ENCODE measurements around the gene PIGX.
A peak's percentile ranks its signal among the peaks of the same experiment; 100 is the strongest.
"Not testable (repeated sequence)": the region's sequence is repeated elsewhere in the genome, so short reads cannot be mapped to it uniquely, and the experiment has no call there.

Gene PIGX

DNA sequence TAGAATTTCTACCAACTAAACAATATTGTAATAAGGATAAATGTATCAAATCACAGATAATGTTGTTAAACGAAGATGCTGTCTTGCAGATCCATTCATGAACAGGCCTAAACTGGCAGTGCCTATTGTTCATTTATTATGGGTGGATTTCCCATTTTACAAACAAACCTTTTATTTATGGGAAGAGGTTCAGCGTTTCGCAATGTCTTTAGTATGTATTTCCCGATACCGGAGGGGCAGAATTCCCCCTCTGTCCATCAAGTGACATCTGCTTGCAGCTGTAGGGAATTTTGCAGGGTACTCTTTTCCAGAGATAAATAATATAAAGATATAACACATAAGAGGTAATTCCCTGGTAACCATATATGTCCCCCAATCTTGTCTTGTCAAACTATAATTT, 5.8 kb upstream of the PIGX start:
- DNase-seq, result no peak

DNA sequence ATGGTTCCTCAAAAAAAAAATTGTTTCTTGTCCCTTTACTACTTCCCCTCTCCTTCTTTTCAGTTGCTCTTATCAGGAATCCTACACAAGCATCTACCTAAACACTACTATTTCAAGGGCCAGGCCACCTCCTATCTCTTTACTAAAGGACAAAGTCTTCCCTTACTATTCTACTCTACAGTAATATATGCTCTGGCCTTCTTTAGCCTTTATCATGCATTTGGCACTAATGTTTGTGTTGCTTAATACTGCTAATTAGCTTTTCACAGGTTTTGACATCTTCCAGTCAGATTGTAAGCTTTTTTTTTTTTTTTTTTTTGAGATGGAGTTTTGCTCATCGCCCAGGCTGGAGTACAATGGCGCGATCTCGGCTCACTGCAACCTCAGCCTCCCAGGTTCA, 5.4 kb upstream of the PIGX start:
- no peak for DNase-seq

DNA sequence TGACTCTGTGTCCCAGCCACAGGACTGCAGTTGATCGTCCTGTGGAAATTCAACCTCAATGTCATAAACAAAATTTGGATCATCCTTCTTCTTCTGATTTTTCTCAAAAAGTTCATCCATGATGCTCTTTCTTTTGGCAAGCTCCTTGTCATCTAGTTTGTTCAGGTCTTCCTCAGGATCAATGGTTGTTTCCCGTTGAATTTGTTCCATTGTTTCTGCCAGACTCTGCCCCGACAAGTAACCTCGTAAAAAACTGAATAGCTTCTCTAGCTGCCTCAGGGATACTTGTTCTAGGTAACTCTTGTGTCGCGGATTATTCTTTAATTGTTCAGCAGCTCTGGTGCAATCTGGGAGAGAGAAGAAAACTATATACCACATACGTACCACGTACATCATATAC, 4.6 kb upstream of the PIGX start:
- no peak for DNase-seq

DNA sequence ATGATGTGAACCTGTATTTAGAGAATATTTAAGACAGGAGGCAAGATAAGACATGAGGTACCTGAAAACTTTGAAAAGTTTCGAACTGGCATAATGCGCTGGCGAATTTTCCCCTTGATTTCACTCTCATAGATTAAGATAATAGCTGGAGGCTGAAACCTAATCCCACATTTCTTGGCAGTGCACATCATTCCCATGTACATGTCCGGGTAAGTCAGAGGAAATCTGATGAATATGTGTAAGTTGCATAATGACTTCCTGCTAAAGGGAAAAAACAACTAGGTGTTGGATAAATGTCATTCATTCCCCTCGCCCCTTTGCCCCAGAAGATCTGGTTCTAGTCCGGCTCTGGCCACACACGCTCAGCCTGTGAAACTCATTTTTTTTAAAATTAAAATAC, 3.7 kb upstream of the PIGX start:
- DNase-seq, result no peak

DNA sequence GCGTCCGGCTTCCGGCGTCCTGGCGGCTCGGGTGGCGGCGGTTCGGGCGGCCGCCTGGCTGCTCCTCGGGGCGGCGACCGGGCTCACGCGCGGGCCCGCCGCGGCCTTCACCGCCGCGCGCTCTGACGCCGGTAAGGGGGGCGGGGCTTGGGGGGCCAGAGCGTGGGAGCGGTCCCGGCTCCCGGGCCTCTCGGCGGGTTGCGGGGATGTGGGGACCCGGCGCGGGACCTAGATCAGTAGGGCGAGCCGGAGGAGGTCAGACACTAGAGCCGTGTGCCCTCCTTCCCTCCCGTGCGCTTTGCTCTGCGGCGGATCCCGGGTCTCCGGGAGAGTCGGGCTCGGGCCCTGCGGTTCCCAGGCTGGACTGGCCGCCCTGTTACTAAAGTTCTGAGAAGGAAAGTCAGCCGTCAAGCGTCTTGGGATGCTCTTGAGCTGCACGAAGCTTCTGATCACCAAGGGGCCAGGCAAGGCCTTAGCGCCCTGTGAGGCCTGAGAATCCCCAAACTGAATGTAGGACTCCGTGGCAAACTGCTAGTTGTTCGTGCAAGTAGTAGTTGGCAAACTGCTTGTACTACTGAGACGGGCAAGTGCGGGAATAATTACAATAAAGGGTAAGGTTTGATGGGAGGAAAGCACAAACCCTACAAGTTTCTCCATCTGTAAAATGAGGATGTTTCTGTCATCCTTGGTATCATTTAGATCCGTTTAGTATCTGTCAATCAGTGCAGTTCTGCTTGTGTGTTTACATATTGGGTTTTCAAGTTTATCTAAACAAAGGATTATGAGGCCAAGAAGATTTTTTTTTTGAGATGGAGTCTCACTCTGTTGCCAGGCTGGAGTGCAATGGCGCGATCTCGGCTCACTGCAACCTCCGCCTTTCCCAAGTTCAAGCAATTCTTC, 587 bp downstream of the PIGX start:
- DNase-seq, result peak; percentile 58

DNA sequence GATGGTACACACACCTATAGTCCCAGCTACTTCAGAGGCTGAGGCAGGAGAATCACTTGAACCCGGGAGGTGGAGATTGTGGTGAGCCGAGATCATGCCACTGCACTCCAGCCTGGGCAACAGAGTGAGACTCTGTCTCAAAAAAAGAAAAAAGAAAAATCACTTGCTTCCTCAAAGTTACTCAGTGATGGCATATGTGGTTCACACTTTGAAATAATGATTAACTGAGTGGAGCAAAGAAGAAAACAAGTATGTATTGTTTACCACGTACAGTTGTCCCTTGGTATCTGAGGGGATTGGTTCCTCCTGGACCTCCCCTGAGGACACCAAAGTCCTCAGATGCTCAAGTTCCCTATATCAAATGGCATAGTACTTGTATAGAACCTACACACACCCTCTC, 5.0 kb downstream of the PIGX start:
- not testable (repeated sequence) for DNase-seq

DNA sequence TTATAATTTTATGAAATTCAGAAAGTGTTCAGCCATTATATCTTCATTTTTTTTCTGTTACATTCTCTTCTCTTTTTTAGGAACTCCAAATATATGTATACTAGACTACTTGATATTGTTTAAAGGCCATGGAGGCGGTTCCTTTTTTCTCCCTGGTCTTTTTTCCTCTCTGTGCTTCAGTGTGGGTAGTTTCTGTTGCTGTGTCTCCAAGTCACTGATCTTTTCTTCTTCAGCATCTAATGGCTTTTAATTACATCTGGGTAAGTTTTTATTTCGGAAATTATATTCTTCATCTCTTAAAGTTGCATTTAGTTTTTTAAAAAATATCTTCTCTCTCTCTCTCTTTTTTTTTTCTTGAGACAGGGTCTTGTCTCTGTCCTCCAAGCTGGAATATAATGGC, 8.9 kb downstream of the PIGX start:
- DNase-seq, result no peak

DNA sequence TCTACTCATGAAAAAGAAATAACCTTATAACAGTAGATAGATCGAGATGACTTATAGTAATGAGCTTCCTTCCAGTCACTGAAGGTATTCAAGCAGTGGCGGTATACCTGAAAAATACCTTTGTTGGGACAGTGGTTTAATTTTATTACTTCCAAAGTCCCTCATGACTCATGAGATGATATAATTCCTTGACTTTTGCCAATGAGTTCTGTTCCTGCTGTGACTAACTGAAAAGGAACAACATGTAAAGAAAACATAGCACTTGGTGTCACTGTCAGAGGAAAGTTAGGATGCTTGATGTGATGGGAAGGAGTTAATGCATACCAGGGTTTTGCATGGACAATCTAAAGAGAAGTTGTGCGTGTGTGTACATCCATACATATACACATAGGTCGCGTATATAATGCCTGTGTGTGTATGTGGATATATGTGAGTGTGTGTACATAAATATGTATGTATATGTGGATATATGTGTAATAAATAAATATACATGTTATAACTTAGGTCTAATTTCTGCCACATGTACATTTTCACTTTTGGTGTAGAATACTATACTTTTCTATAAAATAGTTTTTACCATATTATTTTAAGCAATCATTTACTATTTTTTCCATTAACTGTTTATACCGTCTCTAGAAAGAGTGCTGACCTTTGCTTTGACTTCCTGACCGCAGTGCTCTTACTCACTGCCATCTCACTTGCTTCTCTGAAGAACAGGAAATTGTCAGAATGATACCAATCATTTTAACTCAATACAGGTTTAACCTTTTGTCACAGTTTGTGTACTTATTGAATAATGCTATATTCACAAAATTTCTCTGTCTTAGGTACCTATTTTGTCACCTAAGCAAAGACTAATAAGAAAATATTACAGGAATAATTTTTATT, 14.9 kb downstream of the PIGX start:
- peak; percentile 60 for DNase-seq

DNA sequence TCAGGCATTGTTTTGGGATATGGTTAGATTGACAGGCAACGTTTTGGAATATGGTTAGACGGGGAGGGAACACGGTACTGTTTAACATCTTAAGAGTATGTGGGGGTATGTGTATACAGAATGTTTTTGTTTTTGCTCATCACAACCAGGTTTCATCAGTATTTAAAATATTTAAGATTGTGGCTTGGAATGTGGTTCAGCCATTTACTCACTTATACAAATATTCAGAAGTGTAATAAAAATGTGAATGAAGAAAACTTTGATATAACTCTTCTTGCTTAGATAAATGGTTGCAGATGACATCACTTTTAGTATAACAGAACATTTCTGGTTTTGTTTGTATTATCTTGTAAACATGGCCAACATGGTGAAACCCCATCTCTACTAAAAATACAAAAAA, 23.6 kb downstream of the PIGX start:
- DNase-seq, result peak; percentile 51

DNA sequence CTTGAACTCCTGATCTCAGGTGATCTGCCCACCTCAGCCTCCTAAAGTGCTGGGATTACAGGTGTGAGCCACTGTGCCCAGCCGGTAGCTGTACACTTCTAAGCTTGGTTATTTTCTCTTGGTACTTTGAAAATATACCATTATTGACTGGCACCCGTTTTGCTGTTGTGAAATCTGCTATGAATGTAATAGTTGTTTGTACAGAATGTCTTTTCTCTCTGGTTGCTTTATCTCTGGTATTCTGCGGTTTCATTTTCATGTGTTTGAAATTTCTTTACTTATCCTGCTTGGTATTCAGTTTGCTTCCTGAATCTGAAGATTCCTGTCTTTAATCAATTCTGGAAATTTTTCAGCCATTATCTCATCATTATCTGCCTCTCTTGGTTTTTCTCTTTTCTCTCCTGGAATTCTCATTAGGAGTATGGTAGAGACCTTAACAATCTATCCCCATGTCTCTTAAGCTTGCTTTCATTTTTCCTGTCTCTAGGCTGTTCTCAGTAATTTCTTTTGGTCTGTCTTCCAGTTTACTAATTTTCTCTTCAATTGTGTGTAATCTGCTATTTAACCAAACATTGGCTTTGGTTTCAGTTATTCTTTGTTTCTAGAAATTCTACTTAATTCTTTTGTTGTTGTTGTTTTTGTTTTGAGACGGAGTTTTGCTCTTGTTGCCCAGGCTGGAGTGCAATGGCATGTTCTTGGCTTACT, 24.6 kb downstream of the PIGX start:
- peak; percentile 1 for DNase-seq

DNA sequence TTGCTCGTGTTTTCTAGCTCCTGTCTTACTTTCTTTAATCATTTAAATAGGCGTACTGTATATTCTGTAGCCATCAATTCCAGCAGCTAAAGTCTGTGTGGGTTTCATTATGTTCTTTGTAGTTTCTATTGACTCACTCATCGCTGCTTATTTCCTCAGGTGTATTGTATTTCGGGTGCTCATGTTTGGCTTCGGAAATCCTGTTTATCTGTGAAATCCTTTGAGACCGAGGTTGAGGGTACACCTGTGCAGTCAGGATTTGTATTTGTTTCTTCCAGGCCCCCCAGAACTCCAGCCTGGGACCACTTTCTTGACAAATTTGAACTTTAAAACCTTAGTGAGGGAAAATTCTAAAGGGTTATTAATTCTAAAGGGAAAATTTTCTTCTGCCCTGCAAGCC, 25.5 kb downstream of the PIGX start:
- DNase-seq, result no peak

DNA sequence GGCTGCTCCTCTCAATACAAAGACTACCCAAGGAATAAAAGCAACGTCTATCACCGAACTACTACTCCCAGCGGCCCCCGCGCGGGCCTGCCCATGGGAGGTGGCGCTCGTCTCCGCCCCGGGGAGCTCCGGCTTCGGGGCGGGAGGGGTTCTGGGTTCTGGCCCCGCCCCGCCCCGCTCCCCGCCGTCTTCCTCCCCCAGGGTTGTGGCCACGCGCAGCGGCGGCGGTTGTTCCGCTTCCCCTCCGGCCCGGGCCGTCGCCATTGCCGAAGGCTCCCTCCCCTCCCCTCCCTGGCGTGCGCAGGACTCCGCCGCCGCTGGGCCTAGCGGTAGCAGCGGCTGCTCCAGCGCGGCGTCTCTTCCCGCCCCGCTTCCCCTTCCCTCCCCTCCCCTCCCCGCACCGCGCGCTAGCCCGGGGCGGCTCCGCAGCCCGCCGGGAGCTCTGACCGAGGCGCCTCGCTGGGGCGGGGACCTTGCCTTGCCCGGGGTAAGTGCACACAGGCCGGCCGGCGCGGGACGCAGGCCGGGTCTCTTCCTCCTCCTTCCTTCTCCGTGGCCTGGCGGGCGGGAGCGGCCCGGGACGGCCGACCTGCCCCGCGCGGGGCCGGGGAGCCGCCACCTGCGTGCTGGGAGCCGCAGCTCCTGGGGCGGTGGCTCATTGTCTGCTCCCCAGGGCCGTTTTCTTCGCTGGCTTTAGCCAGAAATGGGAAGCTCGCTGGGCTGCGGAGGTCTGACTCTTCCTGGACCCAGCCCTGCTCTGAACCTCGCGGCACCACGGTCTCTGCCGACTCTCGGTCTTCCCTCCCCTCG, 27.7 kb downstream of the PIGX start, which contains the start of gene PAK2:
TSS of gene PAK2 (plus strand) at position 187 of the 810 bp plus-strand sequence. CDS start 42,790 bp downstream, outside the sequence.
- DNase-seq, result peak; percentile 90

DNA sequence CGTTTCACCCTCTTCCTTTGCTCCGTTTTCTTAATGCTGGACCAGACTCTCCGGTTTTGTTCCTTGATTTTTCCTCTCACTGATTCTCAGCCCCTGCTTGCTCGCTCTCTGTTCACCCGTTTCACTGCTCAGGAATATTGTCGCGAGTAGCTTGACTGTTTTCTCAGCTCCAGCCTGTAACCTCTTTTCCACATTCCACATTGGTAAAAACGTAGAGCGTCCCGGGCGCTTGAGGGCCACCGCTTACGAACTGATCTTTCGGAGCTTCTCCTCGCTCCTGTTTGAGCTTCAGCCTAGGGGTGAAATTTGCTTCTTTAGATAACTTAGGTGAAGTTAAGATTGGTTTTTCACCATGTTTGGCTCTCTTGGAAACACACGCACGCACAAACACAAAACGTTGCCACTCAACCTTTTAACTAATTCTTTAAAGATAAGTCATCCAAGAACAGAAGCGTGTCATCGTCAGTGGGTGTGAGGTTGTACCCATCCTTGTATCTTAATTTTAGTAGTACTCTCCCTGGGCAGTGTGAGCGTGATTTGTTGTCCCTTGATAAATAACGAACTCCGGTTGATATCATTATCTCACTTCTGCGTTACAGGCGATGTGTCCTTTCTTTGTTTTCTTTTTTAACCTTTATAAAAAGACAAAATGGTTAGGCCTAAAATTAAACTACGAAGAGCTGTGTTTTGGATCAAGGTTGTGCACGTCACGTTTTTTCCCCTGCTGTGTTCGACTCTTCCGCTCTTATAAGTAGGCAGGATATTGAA, 28.5 kb downstream of the PIGX start:
- DNase-seq, result peak; percentile 60

DNA sequence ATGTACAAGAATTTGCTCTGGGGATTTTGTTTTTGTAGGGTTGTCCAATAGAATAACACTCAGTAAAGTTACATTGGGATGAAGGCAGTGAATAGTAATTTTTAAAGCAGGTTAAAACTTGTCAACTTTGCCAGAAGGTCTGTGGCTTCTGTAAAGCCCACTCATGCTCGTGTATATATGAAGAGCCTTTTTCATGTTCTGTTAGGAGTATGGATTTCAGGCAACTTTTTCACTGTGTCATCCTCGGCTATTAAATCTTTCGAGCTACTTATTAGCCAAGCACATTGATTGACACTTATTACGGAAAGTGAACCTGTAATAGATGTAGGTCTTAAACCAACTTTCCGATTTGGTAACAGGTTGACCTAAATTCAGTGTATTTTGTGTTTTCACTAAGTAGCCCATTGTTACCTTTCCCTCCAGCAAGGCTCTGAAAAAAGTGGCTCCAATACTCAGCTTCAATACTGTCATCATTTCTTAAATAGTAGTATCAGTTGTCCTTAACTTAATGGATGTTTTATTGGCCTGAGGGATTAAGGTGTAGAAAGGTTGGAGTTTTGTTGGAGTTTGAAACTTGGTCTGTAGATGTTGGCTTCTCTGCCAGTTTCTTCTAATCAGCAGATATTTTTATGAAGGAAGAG, 29.2 kb downstream of the PIGX start:
- no peak for DNase-seq

DNA sequence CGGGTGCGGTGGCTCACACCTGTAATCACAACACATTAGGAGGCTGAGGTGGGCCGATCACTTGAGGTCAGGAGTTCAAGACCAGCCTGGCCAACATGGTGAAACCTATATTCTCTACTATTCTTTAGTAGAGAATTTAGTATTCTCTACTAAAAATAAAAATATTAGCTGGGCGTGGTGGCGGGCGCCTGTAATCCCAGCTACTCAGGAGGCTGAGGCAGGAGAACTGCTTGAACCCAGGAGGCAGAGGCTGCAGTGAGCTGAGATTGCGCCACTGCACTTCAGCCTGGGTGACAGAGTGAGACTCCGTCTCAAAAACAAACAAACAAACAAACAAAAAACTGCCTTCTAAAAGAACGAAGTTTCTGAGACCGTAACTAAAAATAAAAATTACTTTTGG, 31.4 kb downstream of the PIGX start:
- not testable (repeated sequence) for DNase-seq

DNA sequence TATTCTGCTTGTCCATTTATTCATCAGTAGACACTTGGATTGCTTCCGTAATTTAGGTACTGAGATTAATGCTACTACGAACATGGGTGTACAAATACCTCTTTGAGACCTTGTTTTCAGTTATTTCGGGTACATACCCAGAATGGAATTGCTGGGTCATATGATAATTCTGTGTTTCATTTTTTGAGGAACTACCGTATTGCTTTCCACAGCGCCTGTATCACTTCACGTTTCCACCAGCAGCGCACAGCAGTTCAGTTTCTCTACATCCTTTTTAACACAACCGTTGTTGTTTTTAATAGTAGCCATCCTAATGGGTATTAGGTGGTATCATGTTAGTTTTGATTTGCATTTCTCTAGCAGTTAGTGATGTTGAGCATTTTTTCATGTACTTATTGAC, 36.9 kb downstream of the PIGX start:
- no peak for DNase-seq

DNA sequence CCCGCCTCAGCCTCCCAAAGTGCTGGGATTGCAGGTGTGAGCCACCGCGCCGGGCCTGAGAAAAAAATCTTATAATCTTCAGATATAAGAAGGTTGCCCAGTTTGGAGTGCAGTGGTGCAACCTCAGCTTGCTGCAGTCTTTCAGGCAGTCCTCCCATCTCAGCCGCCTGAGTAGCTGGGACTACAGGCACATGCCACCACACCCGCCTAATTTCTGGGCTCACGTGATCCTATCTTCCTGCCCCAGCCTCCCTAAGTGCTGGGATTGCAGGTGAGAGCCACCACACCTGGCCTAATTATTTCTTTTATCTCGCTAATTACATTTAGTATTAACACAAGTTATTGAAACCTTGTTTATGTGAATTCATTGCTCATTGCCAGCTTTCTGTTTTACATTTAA, 41.0 kb downstream of the PIGX start:
- DNase-seq, result no peak

DNA sequence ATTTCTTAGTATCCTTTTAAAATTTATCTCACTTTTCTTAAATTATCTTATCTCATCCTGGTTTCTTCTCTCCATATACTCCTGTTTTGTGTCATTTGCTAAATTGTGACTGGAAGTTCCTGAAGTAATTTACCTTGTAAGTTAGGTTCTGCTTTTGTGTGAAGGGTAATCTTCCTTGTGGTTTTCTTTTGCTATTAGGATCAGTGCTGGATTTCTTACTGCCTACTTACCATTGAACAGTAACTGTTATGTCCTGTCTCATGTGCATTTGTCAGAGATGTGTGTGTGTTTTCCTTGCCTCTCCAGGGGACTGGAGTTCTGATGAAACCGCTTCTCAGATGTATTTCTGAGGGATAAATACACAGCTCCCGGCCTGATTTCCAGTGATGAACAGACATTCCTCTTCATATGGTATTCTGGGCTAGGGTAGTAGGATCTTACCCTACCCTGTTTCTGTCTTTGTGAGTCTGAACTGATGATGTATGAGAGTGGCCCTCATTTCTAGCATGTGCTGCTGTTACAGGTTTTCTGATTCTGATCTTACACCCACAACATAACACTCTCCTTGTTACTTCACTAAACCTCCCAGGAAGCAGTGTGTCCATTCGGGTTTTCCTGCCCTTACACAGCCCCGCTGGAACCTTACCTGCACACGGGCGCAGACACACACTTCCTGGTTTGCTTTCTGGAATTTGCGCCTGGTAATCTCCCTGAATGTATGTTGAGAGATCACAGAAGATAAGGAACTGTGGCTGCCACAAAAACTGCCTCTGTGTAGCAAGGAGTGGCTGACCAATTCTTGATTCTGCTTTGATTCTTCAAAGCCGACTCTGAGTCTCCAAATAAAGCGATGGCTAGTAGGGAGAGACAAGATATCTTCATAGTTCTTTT, 42.2 kb downstream of the PIGX start:
- peak; percentile 37 for DNase-seq

DNA sequence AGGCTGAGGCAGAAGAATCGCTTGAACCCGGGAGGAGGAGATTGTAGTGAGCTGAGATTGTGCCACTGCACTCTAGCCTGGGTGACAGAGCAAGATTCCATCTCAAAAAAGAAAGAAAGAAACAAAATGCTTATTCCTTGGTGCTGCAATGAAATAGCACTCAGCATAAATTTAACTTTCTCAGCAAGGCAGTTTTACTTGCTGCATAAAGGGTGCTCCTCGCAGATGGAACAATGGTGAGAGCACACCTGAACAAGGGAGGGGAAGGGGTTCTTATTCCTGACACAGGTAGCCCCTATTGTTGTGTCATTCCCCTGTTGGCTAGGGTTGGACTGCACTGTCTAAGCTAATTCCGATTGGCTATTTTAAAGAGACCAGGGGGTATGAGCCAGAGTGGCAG, 44.6 kb downstream of the PIGX start:
- no peak for DNase-seq

All from fibroblast of skin of back (primary cell).